Mammary epithelial cell (primary cell): ENCODE measurements around the gene PLA2G12B.

ENCODE experiments used
- CTCF ChIP-seq, 2 donors: IDR thresholded peaks in 1 of 2; conservative IDR thresholded peaks in 1 of 2; 2 replicates each; pipeline ENCODE4 v1.5.1; 2011 to 2012; ENCODE audit warnings: inconsistent platforms in 2 of 2, low read length in 2 of 2, mild to moderate bottlenecking in 2 of 2, control low read depth in 1 of 2, low read depth in 1 of 2; ENCODE audit not compliant: insufficient read depth in 1 of 2; ENCODE audit errors: extremely low read depth in 1 of 2
- EZH2 ChIP-seq: IDR thresholded peaks from 2 replicates; pipeline ENCODE4 v1.6.1; 2012; ENCODE audit warnings: low read length, inconsistent platforms, borderline replicate concordance

- TF ChIP-seq CTCF (conservative IDR thresholded peaks at IDR 0.05 in 1 of 2, IDR thresholded peaks at IDR 0.05 in 1 of 2; ENCODE audit: extremely low read depth in 1 of 2, insufficient read depth in 1 of 2, low read depth in 1 of 2, low read length in 2 of 2) (no peak), EZH2 (no peak)
These were observed 68.7 kb downstream of the PLA2G12B start for GRCh38 chr10:72885953-72886352.
